K562 (cell line): Measurements from ENCODE around the gene PSAP. TPM values are rescaled to one million over a fixed set of nuclear protein-coding genes. Genes with fewer than 3 reads are reported as not detected.
A peak's percentile ranks its signal among the peaks of the same experiment; 100 is the strongest.

Experiments used
- BMI1 ChIP-seq: fragments of 150-350 bp; IDR thresholded peaks from 2 replicates; pipeline ENCODE4 v1.6.1; 2014; ENCODE audit warnings: low read length
- GATAD2B ChIP-seq: fragments of 450-650 bp; IDR thresholded peaks from 2 replicates; pipeline ENCODE4 v1.6.1; 2017; ENCODE audit warnings: mild to moderate bottlenecking, borderline replicate concordance
- JUN ChIP-seq, 2 experiments: sonication (generic) in 1 of 2; formaldehyde crosslinking in 1 of 2; IDR thresholded peaks; 2 replicates each; pipeline versions ENCODE4 v1.6.1 to v1.8.0; 2012 to 2022; ENCODE audit warnings: borderline replicate concordance in 2 of 2, mild to moderate bottlenecking in 2 of 2, improper control_type of control experiment in 1 of 2, low read depth in 1 of 2, low read length in 1 of 2, missing genetic modification reagents in 1 of 2
- MTF1 ChIP-seq: fragments of 250-450 bp; sonication (Bioruptor Pico); IDR thresholded peaks from 2 replicates; pipeline ENCODE4 v1.9.0; 2021; ENCODE audit warnings: moderate library complexity, mild to moderate bottlenecking, inconsistent platforms, borderline replicate concordance
- NR2F6 ChIP-seq: fragments of 450-650 bp; formaldehyde crosslinking; IDR thresholded peaks from 2 replicates; pipeline ENCODE4 v1.4.0; 2020; ENCODE audit warnings: mild to moderate bottlenecking
- RBBP5 ChIP-seq: fragments of 200-600 bp; sonication (generic); IDR thresholded peaks from 2 replicates; pipeline ENCODE4 v1.6.1; 2012; ENCODE audit warnings: borderline replicate concordance, mild to moderate bottlenecking, low read length, control low read depth, inconsistent platforms; ENCODE audit not compliant: insufficient read depth, poor library complexity, severe bottlenecking
- SMC3 ChIP-seq: conservative IDR thresholded peaks from 2 replicates; pipeline ENCODE4 v1.6.1; 2011; ENCODE audit warnings: low read depth, low read length, improper control_type of control experiment; ENCODE audit not compliant: insufficient read depth
- SUPT5H ChIP-seq: fragments of 450-650 bp; IDR thresholded peaks from 2 replicates; pipeline ENCODE4 v1.6.1; 2016
- ZNF140 ChIP-seq: fragments of 250-450 bp; sonication (Bioruptor Pico); IDR thresholded peaks from 2 replicates; pipeline ENCODE4 v1.8.0; 2021; ENCODE audit warnings: moderate library complexity, mild to moderate bottlenecking, inconsistent platforms
- polyA plus RNA-seq, 8 experiments: library from polyadenylated mRNA; depleted of rRNA in 4 of 8; stranded (reverse) in 5 of 8; unstranded in 3 of 8; fragments of >200 nt; fragmentation: Nextera tagmentation in 2 of 8; fragmentation: Illumina TruSeq in 1 of 8; extraction: Ambion mirVana in 2 of 8; extraction: Trizol in 1 of 8; gene quantifications; 2 replicates each; pipeline versions ENCODE4 v1.2.1 to v1.2.3, GENCODE V29; 2011 to 2014; ENCODE audit warnings: inconsistent platforms in 1 of 8, missing spikeins in 1 of 8
- total RNA-seq, 7 experiments: library from RNA; depleted of rRNA in 6 of 7; stranded (reverse); fragments of >200 nt in 6 of 7; fragmentation: Illumina TruSeq in 2 of 7; extraction: Trizol in 2 of 7; gene quantifications; 2 replicates each; pipeline versions ENCODE4 v1.2.1 to v1.2.3, GENCODE V29; 2011 to 2021; ENCODE audit warnings: low replicate concordance in 1 of 7
- TF ChIP-seq, protein P1 (sequence below): fragments of 250-450 bp; sonication (Bioruptor Pico); IDR thresholded peaks from 2 replicates; pipeline ENCODE4 v1.5.0; 2021
- TF ChIP-seq, protein P2 (sequence below): sonication (generic); IDR thresholded peaks from 2 replicates; pipeline ENCODE4 v1.6.1; 2016
- TF ChIP-seq, protein P3 (sequence below): fragments of 450-650 bp; IDR thresholded peaks from 2 replicates; pipeline ENCODE4 v1.6.1; 2016; ENCODE audit warnings: low read depth
- TF ChIP-seq, protein P4 (sequence below): fragments of 200-800 bp; sonication (Bioruptor generic); IDR thresholded peaks from 2 replicates; pipeline ENCODE4 v1.6.1; 2017; ENCODE audit warnings: missing genetic modification characterization, missing compliant biosample characterization
- TF ChIP-seq, protein P5 (sequence below): fragments of 250-450 bp; sonication (Bioruptor Pico); IDR thresholded peaks from 2 replicates; pipeline ENCODE4 v1.4.0; 2020; ENCODE audit warnings: borderline replicate concordance

PSAP gene
- total and polyA plus RNA-seq, 9 of the 15 experiments (the other 6 are each of a cell fraction or from before 2014, with no cell fraction given), result 245 to 700 (median 429) TPM

DNA sequence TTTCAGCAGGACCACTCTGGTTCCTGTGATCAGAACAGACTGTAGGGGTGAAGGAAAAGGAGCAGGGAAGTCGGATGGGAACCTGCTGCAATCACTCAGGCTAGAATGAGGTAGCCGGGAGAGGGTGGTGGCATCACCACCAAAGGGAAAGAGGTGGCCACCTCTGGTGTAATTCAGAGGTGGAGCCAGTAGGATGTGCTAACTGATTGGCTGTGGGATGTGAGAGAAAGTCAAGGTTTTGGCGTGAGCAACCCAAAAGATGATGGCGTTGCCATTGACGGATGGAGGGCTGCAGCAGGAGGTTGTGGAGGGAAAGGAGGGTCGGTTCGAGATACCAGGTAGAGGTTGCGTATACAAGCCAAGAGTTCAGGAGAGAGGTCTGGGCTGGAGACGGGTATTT, 70.3 kb downstream of the PSAP start (continued):
- no peak for TF ChIP-seq MTF1 (CRISPR knock-in tag)
- TF ChIP-seq RBBP5, result no peak
- TF ChIP-seq JUN (IDR thresholded peaks at IDR 0.05; ENCODE audit: borderline replicate concordance, low read depth, low read length), result no peak
- no peak for TF ChIP-seq JUN (CRISPR knock-in tag; IDR thresholded peaks at IDR 0.05; ENCODE audit: borderline replicate concordance)
- no peak for TF ChIP-seq GATAD2B
- 0 out of 2 replicates have a peak, but pooled peaks have one; percentile 32 for TF ChIP-seq SMC3
- no peak for TF ChIP-seq SUPT5H
- TF ChIP-seq NR2F6 (CRISPR knock-in tag), result no peak
- TF ChIP-seq, protein P1, sequence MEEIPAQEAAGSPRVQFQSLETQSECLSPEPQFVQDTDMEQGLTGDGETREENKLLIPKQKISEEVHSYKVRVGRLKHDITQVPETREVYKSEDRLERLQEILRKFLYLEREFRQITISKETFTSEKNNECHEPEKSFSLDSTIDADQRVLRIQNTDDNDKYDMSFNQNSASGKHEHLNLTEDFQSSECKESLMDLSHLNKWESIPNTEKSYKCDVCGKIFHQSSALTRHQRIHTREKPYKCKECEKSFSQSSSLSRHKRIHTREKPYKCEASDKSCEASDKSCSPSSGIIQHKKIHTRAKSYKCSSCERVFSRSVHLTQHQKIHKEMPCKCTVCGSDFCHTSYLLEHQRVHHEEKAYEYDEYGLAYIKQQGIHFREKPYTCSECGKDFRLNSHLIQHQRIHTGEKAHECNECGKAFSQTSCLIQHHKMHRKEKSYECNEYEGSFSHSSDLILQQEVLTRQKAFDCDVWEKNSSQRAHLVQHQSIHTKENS (CRISPR knock-in tag), result no peak
- no peak for TF ChIP-seq BMI1
- TF ChIP-seq, protein P2, sequence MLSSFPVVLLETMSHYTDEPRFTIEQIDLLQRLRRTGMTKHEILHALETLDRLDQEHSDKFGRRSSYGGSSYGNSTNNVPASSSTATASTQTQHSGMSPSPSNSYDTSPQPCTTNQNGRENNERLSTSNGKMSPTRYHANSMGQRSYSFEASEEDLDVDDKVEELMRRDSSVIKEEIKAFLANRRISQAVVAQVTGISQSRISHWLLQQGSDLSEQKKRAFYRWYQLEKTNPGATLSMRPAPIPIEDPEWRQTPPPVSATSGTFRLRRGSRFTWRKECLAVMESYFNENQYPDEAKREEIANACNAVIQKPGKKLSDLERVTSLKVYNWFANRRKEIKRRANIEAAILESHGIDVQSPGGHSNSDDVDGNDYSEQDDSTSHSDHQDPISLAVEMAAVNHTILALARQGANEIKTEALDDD, result no peak
- TF ChIP-seq, protein P3, sequence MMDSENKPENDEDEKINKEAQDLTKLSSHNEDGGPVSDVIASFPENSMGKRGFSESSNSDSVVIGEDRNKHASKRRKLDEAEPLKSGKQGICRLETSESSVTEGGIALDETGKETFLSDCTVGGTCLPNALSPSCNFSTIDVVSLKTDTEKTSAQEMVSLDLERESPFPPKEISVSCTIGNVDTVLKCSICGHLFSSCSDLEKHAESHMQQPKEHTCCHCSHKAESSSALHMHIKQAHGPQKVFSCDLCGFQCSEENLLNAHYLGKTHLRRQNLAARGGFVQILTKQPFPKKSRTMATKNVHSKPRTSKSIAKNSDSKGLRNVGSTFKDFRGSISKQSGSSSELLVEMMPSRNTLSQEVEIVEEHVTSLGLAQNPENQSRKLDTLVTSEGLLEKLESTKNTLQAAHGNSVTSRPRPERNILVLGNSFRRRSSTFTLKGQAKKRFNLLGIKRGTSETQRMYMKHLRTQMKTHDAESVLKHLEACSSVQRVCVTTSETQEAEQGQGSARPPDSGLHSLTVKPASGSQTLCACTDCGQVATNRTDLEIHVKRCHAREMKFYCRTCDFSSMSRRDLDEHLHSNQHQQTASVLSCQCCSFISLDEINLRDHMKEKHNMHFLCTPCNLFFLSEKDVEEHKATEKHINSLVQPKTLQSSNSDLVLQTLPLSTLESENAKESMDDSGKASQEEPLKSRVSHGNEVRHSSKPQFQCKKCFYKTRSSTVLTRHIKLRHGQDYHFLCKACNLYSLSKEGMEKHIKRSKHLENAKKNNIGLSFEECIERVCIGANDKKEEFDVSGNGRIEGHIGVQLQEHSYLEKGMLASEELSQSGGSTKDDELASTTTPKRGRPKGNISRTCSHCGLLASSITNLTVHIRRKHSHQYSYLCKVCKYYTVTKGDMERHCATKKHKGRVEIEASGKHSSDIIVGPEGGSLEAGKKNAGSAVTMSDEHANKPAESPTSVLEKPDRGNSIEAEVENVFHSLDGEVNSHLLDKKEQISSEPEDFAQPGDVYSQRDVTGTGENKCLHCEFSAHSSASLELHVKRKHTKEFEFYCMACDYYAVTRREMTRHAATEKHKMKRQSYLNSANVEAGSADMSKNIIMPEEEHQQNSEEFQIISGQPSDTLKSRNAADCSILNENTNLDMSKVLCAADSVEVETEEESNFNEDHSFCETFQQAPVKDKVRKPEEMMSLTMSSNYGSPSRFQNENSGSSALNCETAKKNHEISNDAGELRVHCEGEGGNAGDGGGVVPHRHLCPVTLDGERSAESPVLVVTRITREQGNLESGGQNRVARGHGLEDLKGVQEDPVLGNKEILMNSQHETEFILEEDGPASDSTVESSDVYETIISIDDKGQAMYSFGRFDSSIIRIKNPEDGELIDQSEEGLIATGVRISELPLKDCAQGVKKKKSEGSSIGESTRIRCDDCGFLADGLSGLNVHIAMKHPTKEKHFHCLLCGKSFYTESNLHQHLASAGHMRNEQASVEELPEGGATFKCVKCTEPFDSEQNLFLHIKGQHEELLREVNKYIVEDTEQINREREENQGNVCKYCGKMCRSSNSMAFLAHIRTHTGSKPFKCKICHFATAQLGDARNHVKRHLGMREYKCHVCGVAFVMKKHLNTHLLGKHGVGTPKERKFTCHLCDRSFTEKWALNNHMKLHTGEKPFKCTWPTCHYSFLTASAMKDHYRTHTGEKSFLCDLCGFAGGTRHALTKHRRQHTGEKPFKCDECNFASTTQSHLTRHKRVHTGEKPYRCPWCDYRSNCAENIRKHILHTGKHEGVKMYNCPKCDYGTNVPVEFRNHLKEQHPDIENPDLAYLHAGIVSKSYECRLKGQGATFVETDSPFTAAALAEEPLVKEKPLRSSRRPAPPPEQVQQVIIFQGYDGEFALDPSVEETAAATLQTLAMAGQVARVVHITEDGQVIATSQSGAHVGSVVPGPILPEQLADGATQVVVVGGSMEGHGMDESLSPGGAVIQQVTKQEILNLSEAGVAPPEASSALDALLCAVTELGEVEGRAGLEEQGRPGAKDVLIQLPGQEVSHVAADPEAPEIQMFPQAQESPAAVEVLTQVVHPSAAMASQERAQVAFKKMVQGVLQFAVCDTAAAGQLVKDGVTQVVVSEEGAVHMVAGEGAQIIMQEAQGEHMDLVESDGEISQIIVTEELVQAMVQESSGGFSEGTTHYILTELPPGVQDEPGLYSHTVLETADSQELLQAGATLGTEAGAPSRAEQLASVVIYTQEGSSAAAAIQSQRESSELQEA, result no peak
- TF ChIP-seq ZNF140 (CRISPR knock-in tag), result no peak
- TF ChIP-seq, protein P4, sequence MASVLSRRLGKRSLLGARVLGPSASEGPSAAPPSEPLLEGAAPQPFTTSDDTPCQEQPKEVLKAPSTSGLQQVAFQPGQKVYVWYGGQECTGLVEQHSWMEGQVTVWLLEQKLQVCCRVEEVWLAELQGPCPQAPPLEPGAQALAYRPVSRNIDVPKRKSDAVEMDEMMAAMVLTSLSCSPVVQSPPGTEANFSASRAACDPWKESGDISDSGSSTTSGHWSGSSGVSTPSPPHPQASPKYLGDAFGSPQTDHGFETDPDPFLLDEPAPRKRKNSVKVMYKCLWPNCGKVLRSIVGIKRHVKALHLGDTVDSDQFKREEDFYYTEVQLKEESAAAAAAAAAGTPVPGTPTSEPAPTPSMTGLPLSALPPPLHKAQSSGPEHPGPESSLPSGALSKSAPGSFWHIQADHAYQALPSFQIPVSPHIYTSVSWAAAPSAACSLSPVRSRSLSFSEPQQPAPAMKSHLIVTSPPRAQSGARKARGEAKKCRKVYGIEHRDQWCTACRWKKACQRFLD (CRISPR knock-in tag), result no peak
- TF ChIP-seq, protein P5, sequence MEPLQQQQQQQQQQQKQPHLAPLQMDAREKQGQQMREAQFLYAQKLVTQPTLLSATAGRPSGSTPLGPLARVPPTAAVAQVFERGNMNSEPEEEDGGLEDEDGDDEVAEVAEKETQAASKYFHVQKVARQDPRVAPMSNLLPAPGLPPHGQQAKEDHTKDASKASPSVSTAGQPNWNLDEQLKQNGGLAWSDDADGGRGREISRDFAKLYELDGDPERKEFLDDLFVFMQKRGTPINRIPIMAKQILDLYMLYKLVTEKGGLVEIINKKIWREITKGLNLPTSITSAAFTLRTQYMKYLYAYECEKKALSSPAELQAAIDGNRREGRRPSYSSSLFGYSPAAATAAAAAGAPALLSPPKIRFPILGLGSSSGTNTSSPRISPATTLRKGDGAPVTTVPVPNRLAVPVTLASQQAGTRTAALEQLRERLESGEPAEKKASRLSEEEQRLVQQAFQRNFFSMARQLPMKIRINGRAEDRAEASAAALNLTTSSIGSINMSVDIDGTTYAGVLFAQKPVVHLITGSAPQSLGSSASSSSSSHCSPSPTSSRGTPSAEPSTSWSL (CRISPR knock-in tag), result no peak
